ENCODE measurements around the gene UQCR11. TPM values are rescaled to one million over a fixed set of nuclear protein-coding genes. Genes with fewer than 3 reads are reported as not detected.

UQCR11 gene
- total RNA-seq, 2 experiments from 2014 or later, result 86.2 to 187 TPM

- ChIA-PET POLR2A (interaction anchor here (0.7 to 1.0 kb wide), 3 partner anchors 9 to 57 kb away, joined by 4 to 5 read pairs (median 5); partner anchors contain the start of gene UQCR11), CTCF (ENCODE audit: unreplicated experiment) (no interaction called here)
- H3K4me2 ChIP-seq (ENCODE audit: low read length), result peak within 1 kb of the TSS; percentile 100
- no TSS peak for BruUV-seq (replicated peaks)
- H3K79me2 ChIP-seq (ENCODE audit: insufficient read depth, low read depth, low read length), result peaks cover 42% of the 10 kb centered on the region
- peaks cover 65% of the 10 kb centered on the region for H3K36me3 ChIP-seq (ENCODE audit: insufficient read depth, low read length)
- peak within 1 kb of the TSS; percentile 40; the same call in 1 of the 2 replicates for H2AFZ ChIP-seq (ENCODE audit: low read length)
- intact Hi-C loops (cut with micrococcal nuclease; ENCODE audit: unreplicated experiment), result loop anchor here (5.0 kb wide), 1 partner anchor 74 kb away; no protein-coding TSS in a partner anchor
- H3K9me3 ChIP-seq (ENCODE audit: low read length), result no peaks in the 10 kb centered on the region
- H3K27ac ChIP-seq (ENCODE audit: low read depth, low read length, poor library complexity, severe bottlenecking), result peak within 1 kb of the TSS; percentile 92
- H4K20me1 ChIP-seq (ENCODE audit: insufficient read depth, low read length), result no peaks in the 10 kb centered on the region; the same call in 1 of the 2 replicates
- no peak for TF ChIP-seq CTCF (conservative IDR thresholded peaks at IDR 0.05; ENCODE audit: low read length)
- TF ChIP-seq EZH2phosphoT487 (IDR thresholded peaks at IDR 0.05; ENCODE audit: borderline replicate concordance, low read depth, low read length), result no peak
- H3K4me1 ChIP-seq (ENCODE audit: insufficient read depth, low read length, poor library complexity, severe bottlenecking), result peaks cover 23% of the 10 kb centered on the region
- H3K9me2 ChIP-seq (ENCODE audit: insufficient read depth, low read length), result no peaks in the 10 kb centered on the region
- DNase-seq (ENCODE audit: low spot score), result peak; percentile 95
- peak within 1 kb of the TSS; percentile 100 for H3K4me3 ChIP-seq (ENCODE audit: low read depth, low read length, poor library complexity, severe bottlenecking)
These were observed 12.3 kb downstream of the UQCR11 start, which contains the start of gene MBD3 for GRCh38 chr19:1592755-1593500. MBD3 (minus strand) TSS chr19:1592865; CDS start chr19:1592631, 234 bp downstream.

GRCh38 chr19:1592024-1592754, 13.1 kb downstream of the UQCR11 start:
- H4K20me1 ChIP-seq (ENCODE audit: insufficient read depth, low read length), result no peaks in the 10 kb centered on the region; the same call in 1 of the 2 replicates
- POLR2A ChIA-PET, result interaction anchor here (1.0 kb wide), 3 partner anchors 9 to 59 kb away, joined by 3 to 5 read pairs (median 4); partner anchors contain the start of gene UQCR11
- peaks cover 49% of the 10 kb centered on the region for H3K79me2 ChIP-seq (ENCODE audit: insufficient read depth, low read depth, low read length)
- H3K27ac ChIP-seq (ENCODE audit: low read depth, low read length, poor library complexity, severe bottlenecking), result peak overlapping the region; percentile 92
- H3K4me2 ChIP-seq (ENCODE audit: low read length), result peak overlapping the region; percentile 100
- peaks cover 64% of the 10 kb centered on the region for H3K36me3 ChIP-seq (ENCODE audit: insufficient read depth, low read length)
- H3K9me3 ChIP-seq (ENCODE audit: low read length), result no peaks in the 10 kb centered on the region
- H2AFZ ChIP-seq (ENCODE audit: low read length), result no peak overlapping the region
- H3K4me1 ChIP-seq (ENCODE audit: insufficient read depth, low read length, poor library complexity, severe bottlenecking), result peaks cover 23% of the 10 kb centered on the region
- TF ChIP-seq CTCF (conservative IDR thresholded peaks at IDR 0.05; ENCODE audit: low read length) (no peak), EZH2phosphoT487 (IDR thresholded peaks at IDR 0.05; ENCODE audit: borderline replicate concordance, low read depth, low read length) (no peak)
- no peaks in the 10 kb centered on the region for H3K9me2 ChIP-seq (ENCODE audit: insufficient read depth, low read length)
- H3K4me3 ChIP-seq (ENCODE audit: low read depth, low read length, poor library complexity, severe bottlenecking), result peak overlapping the region; percentile 100
- BruUV-seq (replicated peaks), result no TSS peak
- peak; percentile 94 for DNase-seq (ENCODE audit: low spot score)
- CTCF ChIA-PET (ENCODE audit: unreplicated experiment), result no interaction called here
- intact Hi-C loops (cut with micrococcal nuclease; ENCODE audit: unreplicated experiment), result loop anchor here (5.0 kb wide), 1 partner anchor 75 kb away; no protein-coding TSS in a partner anchor
